A549 (cell line): ENCODE data around the gene COG3.

ENCODE experiments used
- CTCF ChIP-seq: fragments of >200 bp; sonication (Bioruptor Twin); formaldehyde crosslinking; IDR thresholded peaks from 3 replicates; pipeline ENCODE4 v1.5.1; 2016
- EP300 ChIP-seq, 2 experiments: fragments of >200 bp; sonication (Bioruptor Twin); formaldehyde crosslinking; IDR thresholded peaks; 2 replicates in 1 of 2; 3 replicates in 1 of 2; pipeline ENCODE4 v1.6.1; 2016 to 2017
- MAX ChIP-seq: IDR thresholded peaks from 2 replicates; pipeline ENCODE4 v1.6.1; 2012
- POLR2A ChIP-seq: IDR thresholded peaks from 2 replicates; pipeline ENCODE4 v1.6.1; 2012; ENCODE audit warnings: mild to moderate bottlenecking, low read length
- RAD21 ChIP-seq, 2 experiments: fragments of >200 bp in 1 of 2; sonication (Bioruptor Twin) in 1 of 2; formaldehyde crosslinking in 1 of 2; IDR thresholded peaks in 1 of 2; conservative IDR thresholded peaks in 1 of 2; 2 replicates in 1 of 2; 3 replicates in 1 of 2; pipeline ENCODE4 v1.6.1; 2012 to 2018; ENCODE audit warnings: inconsistent platforms in 1 of 2
- REST ChIP-seq: fragments of 200-600 bp; sonication (generic); IDR thresholded peaks from 2 replicates; pipeline ENCODE4 v1.6.1; 2016; ENCODE audit warnings: antibody characterized with exemption, mild to moderate bottlenecking, moderate library complexity

- TF ChIP-seq RAD21 (conservative IDR thresholded peaks at IDR 0.05 in 1 of 2, IDR thresholded peaks at IDR 0.05 in 1 of 2) (no peak), POLR2A (no peak), EP300 (IDR thresholded peaks at IDR 0.05) (no peak), CTCF (no peak), REST (no peak), MAX (no peak)
Observed at GRCh38 chr13:45439008-45439407, 25.7 kb upstream of the COG3 start.
